ENCODE measurements around the gene UBAP1.

GRCh38 chr9:34279411-34279810 lies 100.6 kb downstream of the UBAP1 start:
- TF ChIP-seq, protein P1, sequence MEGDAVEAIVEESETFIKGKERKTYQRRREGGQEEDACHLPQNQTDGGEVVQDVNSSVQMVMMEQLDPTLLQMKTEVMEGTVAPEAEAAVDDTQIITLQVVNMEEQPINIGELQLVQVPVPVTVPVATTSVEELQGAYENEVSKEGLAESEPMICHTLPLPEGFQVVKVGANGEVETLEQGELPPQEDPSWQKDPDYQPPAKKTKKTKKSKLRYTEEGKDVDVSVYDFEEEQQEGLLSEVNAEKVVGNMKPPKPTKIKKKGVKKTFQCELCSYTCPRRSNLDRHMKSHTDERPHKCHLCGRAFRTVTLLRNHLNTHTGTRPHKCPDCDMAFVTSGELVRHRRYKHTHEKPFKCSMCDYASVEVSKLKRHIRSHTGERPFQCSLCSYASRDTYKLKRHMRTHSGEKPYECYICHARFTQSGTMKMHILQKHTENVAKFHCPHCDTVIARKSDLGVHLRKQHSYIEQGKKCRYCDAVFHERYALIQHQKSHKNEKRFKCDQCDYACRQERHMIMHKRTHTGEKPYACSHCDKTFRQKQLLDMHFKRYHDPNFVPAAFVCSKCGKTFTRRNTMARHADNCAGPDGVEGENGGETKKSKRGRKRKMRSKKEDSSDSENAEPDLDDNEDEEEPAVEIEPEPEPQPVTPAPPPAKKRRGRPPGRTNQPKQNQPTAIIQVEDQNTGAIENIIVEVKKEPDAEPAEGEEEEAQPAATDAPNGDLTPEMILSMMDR (conservative IDR thresholded peaks at IDR 0.05; ENCODE audit: low read depth in 2 of 2) = no peak
- no peak for TF ChIP-seq CREB1 (CRISPR knock-in tag; IDR thresholded peaks at IDR 0.05; ENCODE audit: low read depth)
- TF ChIP-seq REST (IDR thresholded peaks at IDR 0.05; ENCODE audit: unreplicated experiment) = no peak
- TF ChIP-seq POLR2AphosphoS5 (IDR thresholded peaks at IDR 0.05; ENCODE audit: low read depth) = no peak
- TF ChIP-seq EZH2 (IDR thresholded peaks at IDR 0.05; ENCODE audit: low read depth, unreplicated experiment) = no peak
- TF ChIP-seq, protein P2, sequence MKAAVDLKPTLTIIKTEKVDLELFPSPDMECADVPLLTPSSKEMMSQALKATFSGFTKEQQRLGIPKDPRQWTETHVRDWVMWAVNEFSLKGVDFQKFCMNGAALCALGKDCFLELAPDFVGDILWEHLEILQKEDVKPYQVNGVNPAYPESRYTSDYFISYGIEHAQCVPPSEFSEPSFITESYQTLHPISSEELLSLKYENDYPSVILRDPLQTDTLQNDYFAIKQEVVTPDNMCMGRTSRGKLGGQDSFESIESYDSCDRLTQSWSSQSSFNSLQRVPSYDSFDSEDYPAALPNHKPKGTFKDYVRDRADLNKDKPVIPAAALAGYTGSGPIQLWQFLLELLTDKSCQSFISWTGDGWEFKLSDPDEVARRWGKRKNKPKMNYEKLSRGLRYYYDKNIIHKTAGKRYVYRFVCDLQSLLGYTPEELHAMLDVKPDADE (IDR thresholded peaks at IDR 0.05) = no peak
- no peak for TF ChIP-seq EZH2phosphoT487 (IDR thresholded peaks at IDR 0.05; ENCODE audit: unreplicated experiment)
- TF ChIP-seq STAT1 (IDR thresholded peaks at IDR 0.05; ENCODE audit: unreplicated experiment) = no peak
- no peak for TF ChIP-seq ZNF114 (CRISPR knock-in tag; IDR thresholded peaks at IDR 0.05)
- no peak for TF ChIP-seq NANOG (IDR thresholded peaks at IDR 0.05; ENCODE audit: borderline replicate concordance)
- TF ChIP-seq JUNB (IDR thresholded peaks at IDR 0.05; ENCODE audit: unreplicated experiment) = no peak
